ENCODE results near the gene GCA. TPM values are rescaled to one million over a fixed set of nuclear protein-coding genes. Genes with fewer than 3 reads are reported as not detected.

Gene GCA
- total RNA-seq, 2 experiments from 2014 or later, result 20.8 to 21.5 TPM

GRCh38 chr2:162368494-162368893, 24.6 kb downstream of the GCA start:
- H3K4me3 Mint-ChIP-seq, result no peak overlapping the region
- H3K4me1 Mint-ChIP-seq, result no peaks in the 10 kb centered on the region
- no peak for DNase-seq
- H3K9me3 Mint-ChIP-seq, result no peaks in the 10 kb centered on the region
- no peak overlapping the region for H3K27ac Mint-ChIP-seq
- H3K27me3 Mint-ChIP-seq, result no peaks in the 10 kb centered on the region
- H3K36me3 Mint-ChIP-seq, result no peaks in the 10 kb centered on the region

GRCh38 chr2:162369551-162369950, 25.6 kb downstream of the GCA start:
- no peak for DNase-seq
- Mint-ChIP-seq H3K27me3 (no peaks in the 10 kb centered on the region), H3K4me1 (no peaks in the 10 kb centered on the region), H3K36me3 (no peaks in the 10 kb centered on the region), H3K4me3 (no peak overlapping the region), H3K27ac (no peak overlapping the region), H3K9me3 (no peaks in the 10 kb centered on the region)

GRCh38 chr2:162370931-162371330, 27.0 kb downstream of the GCA start:
- H3K4me1 Mint-ChIP-seq, result no peaks in the 10 kb centered on the region
- no peak overlapping the region for H3K27ac Mint-ChIP-seq
- no peaks in the 10 kb centered on the region for H3K9me3 Mint-ChIP-seq
- no peaks in the 10 kb centered on the region for H3K36me3 Mint-ChIP-seq
- H3K4me3 Mint-ChIP-seq, result no peak overlapping the region
- DNase-seq, result no peak
- H3K27me3 Mint-ChIP-seq, result peaks cover 10% of the 10 kb centered on the region

GRCh38 chr2:162372818-162373217, 28.9 kb downstream of the GCA start:
- DNase-seq, result no peak
- Mint-ChIP-seq H3K4me3 (no peak overlapping the region), H3K27me3 (peaks cover 12% of the 10 kb centered on the region), H3K27ac (no peak overlapping the region), H3K9me3 (no peaks in the 10 kb centered on the region), H3K4me1 (no peaks in the 10 kb centered on the region), H3K36me3 (no peaks in the 10 kb centered on the region)

- Mint-ChIP-seq H3K36me3 (no peaks in the 10 kb centered on the region), H3K9me3 (no peaks in the 10 kb centered on the region), H3K4me1 (peaks cover 3% of the 10 kb centered on the region), H3K27me3 (peaks cover 38% of the 10 kb centered on the region), H3K4me3 (no peak overlapping the region), H3K27ac (no peak overlapping the region)
- no peak for DNase-seq
Observed at GRCh38 chr2:162379719-162380580, 36.0 kb downstream of the GCA start.

GRCh38 chr2:162381851-162382250, 37.9 kb downstream of the GCA start:
- peaks cover 5% of the 10 kb centered on the region for H3K4me1 Mint-ChIP-seq
- peaks cover 35% of the 10 kb centered on the region for H3K27me3 Mint-ChIP-seq
- H3K36me3 Mint-ChIP-seq, result no peaks in the 10 kb centered on the region
- no peak overlapping the region for H3K4me3 Mint-ChIP-seq
- no peaks in the 10 kb centered on the region for H3K9me3 Mint-ChIP-seq
- H3K27ac Mint-ChIP-seq, result no peak overlapping the region
- DNase-seq, result no peak

- Mint-ChIP-seq H3K4me3 (no peak overlapping the region), H3K27ac (no peak overlapping the region), H3K4me1 (peaks cover 5% of the 10 kb centered on the region), H3K27me3 (peaks cover 35% of the 10 kb centered on the region), H3K36me3 (no peaks in the 10 kb centered on the region), H3K9me3 (no peaks in the 10 kb centered on the region)
- no peak for DNase-seq
Observed at GRCh38 chr2:162382278-162382677, 38.3 kb downstream of the GCA start.

- Mint-ChIP-seq H3K4me3 (no peak overlapping the region), H3K9me3 (no peaks in the 10 kb centered on the region), H3K36me3 (no peaks in the 10 kb centered on the region)
Observed at GRCh38 chr2:162385536-162385935, 41.6 kb downstream of the GCA start.

GRCh38 chr2:162390801-162391200, 46.9 kb downstream of the GCA start:
- DNase-seq, result no peak
- Mint-ChIP-seq H3K36me3 (no peaks in the 10 kb centered on the region), H3K27me3 (peaks cover 37% of the 10 kb centered on the region), H3K27ac (no peak overlapping the region), H3K9me3 (no peaks in the 10 kb centered on the region), H3K4me3 (no peak overlapping the region), H3K4me1 (peaks cover 4% of the 10 kb centered on the region)

More at GRCh38 chr2:162385536-162385935, 41.6 kb downstream of the GCA start:
- Mint-ChIP-seq H3K27ac (no peak overlapping the region), H3K4me1 (peaks cover 7% of the 10 kb centered on the region), H3K27me3 (peaks cover 30% of the 10 kb centered on the region)
- no peak for DNase-seq

GRCh38 chr2:162400336-162400735, 56.4 kb downstream of the GCA start:
- no peak for DNase-seq
- Mint-ChIP-seq H3K27me3 (peaks cover 16% of the 10 kb centered on the region), H3K27ac (no peak overlapping the region), H3K9me3 (no peaks in the 10 kb centered on the region), H3K4me1 (no peaks in the 10 kb centered on the region), H3K36me3 (no peaks in the 10 kb centered on the region), H3K4me3 (no peak overlapping the region)

- Mint-ChIP-seq H3K9me3 (no peaks in the 10 kb centered on the region), H3K27me3 (peaks cover 13% of the 10 kb centered on the region), H3K27ac (no peak overlapping the region), H3K4me3 (no peak overlapping the region), H3K36me3 (no peaks in the 10 kb centered on the region), H3K4me1 (no peaks in the 10 kb centered on the region)
- no peak for DNase-seq
Observed at GRCh38 chr2:162401871-162402270, 57.9 kb downstream of the GCA start.

- Mint-ChIP-seq H3K27ac (no peak overlapping the region), H3K9me3 (no peaks in the 10 kb centered on the region), H3K4me3 (no peak overlapping the region), H3K36me3 (no peaks in the 10 kb centered on the region), H3K4me1 (no peaks in the 10 kb centered on the region), H3K27me3 (peaks cover 21% of the 10 kb centered on the region)
- no peak for DNase-seq
Observed at GRCh38 chr2:162403884-162404283, 60.0 kb downstream of the GCA start.

Other genes with a start within 250 kb of the GCA start
- not detected for gene GCG, start 191.9 kb upstream of the GCA start, total RNA-seq
- not detected for gene FAP, start 100.7 kb upstream of the GCA start, total RNA-seq
- gene IFIH1, start 25.4 kb upstream of the GCA start, total RNA-seq, result 10 to 100 TPM; 35.9 to 36.8 TPM